GM19468 (cell line): ENCODE measurements around the gene LUM.

Experiments
- ATAC-seq: cut with Tn5 transposase; IDR thresholded peaks from one replicate; pipeline ENCODE4 v1.9.1; 2021; ENCODE audit warnings: mild to moderate bottlenecking, moderate library complexity, moderate number of reproducible peaks; ENCODE audit not compliant: unreplicated experiment; ENCODE audit errors: extremely low read depth

LUM gene

DNA sequence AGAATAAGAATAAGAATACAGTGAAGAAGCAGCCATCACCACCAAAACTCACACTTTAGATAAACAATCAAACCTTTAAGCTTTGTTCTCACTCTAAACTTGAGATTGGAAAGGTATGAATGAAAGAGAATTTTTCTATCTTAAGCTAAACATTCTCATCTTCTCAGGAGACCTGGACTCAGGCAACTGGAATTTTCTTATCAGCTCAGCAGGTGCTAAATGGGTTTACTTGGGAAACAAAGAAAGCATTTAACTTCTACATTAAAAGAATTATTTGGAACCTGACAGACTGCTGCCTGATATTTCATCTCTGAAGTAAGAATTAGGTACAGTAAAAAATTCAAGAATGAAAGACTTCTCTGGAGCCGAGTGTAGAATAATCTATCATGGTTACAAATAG lies 32.8 kb downstream of the LUM start:
- no peak for ATAC-seq

- no peak for ATAC-seq
Measured at GRCh38 chr12:91077228-91077954, 33.9 kb downstream of the LUM start.

- ATAC-seq, result no peak
Measured at GRCh38 chr12:91074851-91075250, 36.4 kb downstream of the LUM start.

GRCh38 chr12:91074154-91074709 lies 37.1 kb downstream of the LUM start:
- no peak for ATAC-seq

- no peak for ATAC-seq
Measured at GRCh38 chr12:91073426-91073825, 37.9 kb downstream of the LUM start.

GRCh38 chr12:91072931-91073330 lies 38.4 kb downstream of the LUM start:
- no peak for ATAC-seq

- no peak for ATAC-seq
Measured at GRCh38 chr12:91070936-91071335, 40.4 kb downstream of the LUM start.

DNA sequence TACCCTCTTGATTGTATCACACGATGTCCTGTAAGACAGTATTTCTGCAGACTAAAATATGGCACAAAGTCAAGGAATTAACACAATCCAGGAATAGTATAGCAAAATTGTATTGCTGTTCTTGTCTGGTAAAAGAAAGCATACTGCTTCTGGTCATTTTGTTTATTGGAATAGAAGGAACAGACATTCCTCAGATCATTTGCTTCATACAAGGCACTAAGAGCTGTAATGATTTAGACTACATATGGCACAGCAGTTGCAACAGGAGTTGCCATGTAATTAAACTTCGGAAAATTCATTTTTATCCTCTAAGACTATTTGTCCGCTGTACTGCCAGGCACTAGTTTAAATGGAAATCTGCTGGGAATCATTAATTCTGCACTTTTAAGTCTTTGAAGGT lies 45.9 kb downstream of the LUM start:
- no peak for ATAC-seq

GRCh38 chr12:91064640-91065039 lies 46.7 kb downstream of the LUM start:
- no peak for ATAC-seq

DNA sequence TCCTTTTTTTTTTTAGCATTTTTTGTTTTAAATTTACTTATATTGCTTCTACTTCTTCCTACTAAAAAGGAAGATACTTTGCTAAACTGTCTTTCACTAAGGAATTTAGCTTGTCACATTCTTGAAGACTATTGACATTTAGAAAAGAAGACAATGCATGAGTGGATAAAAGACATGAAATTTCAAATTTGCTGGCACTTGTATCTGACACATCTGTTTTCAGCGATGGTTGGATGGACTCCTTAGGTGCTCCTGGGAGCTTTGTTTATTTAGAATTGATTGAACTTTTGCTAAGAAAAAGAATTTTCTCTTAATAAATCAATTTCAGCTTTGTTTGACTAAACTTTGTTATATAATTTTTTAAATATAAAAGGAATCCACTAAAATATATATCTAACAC lies 50.2 kb downstream of the LUM start:
- ATAC-seq, result no peak

DNA sequence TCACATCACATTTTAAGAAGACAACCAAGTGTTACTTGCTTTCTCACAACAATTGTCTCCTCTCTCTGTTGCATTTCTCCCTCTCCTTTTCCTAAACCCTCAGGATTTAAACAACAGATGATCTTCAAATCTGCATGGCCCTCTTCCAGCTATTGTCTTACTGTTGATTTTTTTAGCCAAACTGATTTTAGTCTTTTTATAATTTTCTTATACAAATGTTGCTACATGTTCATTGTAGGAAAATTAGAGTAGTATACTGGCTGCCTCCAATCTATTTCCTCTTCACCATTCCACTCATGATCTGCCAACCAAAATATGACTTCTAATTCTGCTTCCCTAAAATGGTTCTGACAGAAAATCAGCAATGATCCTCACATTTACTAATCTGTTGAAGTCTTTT lies 52.1 kb downstream of the LUM start:
- no peak for ATAC-seq

- no peak for ATAC-seq
Measured at GRCh38 chr12:91058786-91059185, 52.5 kb downstream of the LUM start.

DNA sequence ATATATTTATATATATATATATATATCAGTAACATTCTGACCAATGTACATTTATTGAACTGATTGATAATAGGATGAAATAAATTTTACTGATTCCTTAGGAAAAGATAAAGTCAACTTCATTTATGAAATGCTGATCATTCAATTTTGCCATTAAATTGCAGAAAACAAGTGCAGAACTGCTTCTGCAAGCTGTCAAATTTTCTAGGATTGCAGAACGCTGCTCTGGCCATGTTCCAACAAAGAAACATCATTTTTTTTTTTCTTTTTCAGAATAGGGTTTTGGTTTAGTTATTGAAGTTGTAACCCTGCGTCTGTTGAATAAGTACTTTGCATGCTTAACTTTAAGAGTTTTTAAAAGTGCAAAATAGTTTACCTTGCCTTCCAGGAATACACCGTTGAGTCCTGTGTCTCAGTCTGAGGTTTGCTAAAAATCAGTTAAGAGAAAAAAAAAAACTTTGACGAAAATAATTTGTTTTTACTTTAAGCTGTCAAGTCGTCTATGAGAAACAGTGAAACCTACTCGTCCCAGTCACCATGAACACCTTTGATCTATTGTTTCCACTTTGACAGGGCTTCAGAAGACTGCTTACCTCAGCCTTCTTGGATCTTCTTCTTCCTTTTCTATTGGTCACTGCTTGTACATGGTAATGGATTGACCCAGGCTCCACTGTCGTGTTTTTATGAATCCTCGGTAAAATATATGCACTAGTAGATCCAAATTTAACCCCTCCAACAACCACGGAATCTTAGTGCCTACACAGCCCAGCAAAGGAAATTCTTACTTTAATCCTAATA lies 53.7 kb downstream of the LUM start, which contains the start of gene KERA:
TSS of gene KERA (minus strand) at position 657 of the 798 bp plus-strand sequence. CDS start 1,743 bp downstream, outside the sequence.
- ATAC-seq, result no peak

GRCh38 chr12:91056488-91056887 lies 54.8 kb downstream of the LUM start:
- ATAC-seq, result no peak

GRCh38 chr12:91055976-91056375 lies 55.3 kb downstream of the LUM start:
- ATAC-seq, result no peak

GRCh38 chr12:91053951-91054715 lies 57.2 kb downstream of the LUM start:
- no peak for ATAC-seq
